ENCODE results near the gene PAIP2. TPM values are rescaled to one million over a fixed set of nuclear protein-coding genes. Genes with fewer than 3 reads are reported as not detected.

The PAIP2 gene
- total RNA-seq, 1 experiment from 2014 or later: 108 TPM

DNA sequence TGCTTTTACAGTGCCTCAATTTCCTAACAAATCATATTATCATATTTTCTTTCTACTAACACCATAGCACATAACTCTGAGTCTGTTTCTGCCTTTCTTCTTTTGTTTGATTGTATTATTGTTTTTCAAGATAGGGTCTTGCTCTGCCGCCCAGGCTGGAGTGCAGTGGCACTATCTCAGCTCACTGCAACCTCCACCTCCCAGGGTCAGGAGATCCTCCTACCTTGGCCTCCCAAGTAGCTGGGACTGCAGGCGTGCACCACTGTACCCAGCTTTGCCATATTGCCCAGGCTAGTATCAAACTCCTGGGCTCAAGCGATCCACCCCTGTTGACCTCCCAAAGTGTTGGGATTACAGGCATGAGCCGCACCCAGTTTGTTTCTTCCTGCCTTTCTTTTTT lies 18.7 kb downstream of the PAIP2 start:
- Histone ChIP-seq H3K9ac (ENCODE audit: low read length) (no peak overlapping the region), H3K9me2 (ENCODE audit: insufficient read depth) (no peaks in the 10 kb centered on the region), H3K4me1 (ENCODE audit: control insufficient read depth in 1 of 2, insufficient read depth in 2 of 2, low read length in 2 of 2) (0 out of 4 replicates have a peak, but pooled peaks cover 0 to 3% of the 10 kb centered on the region in 2 experiments), H2AFZ (ENCODE audit: low read depth, low read length, poor library complexity, severe bottlenecking) (no peak overlapping the region), H3K27ac (ENCODE audit: low read depth, low read length) (no peak overlapping the region), H3K4me2 (ENCODE audit: low read length) (no peak overlapping the region), H3K79me2 (ENCODE audit: insufficient read depth, low read length) (peaks cover 85% of the 10 kb centered on the region), H3K27me3 (ENCODE audit: insufficient read depth, low read length) (no peaks in the 10 kb centered on the region), H3K9me3 (ENCODE audit: control insufficient read depth in 1 of 2, insufficient read depth in 1 of 2, low read depth in 1 of 2, low read length in 2 of 2) (no peaks in the 10 kb centered on the region), H3K36me3 (ENCODE audit: control insufficient read depth in 1 of 2, insufficient read depth in 2 of 2, low read length in 2 of 2) (peaks cover 2 to 13% of the 10 kb centered on the region in 2 experiments; a peak in 3 of 4 replicates), H4K20me1 (ENCODE audit: insufficient read depth) (peaks cover 4% of the 10 kb centered on the region; the same call in 1 of the 2 replicates), H3K4me3 (replicated peaks in 1 of 2; ENCODE audit: low read depth in 1 of 2, low read length in 2 of 2) (no peak overlapping the region)
- BruUV-seq (replicated peaks): no TSS peak
- ChIA-PET RAD21 (ENCODE audit: low non-redundant PET in 1 of 2, low total read pairs in 2 of 2, uncharacterized antibody in 2 of 2, unreplicated experiment in 2 of 2) (no interaction called here), CTCF (no interaction called here), POLR2A (interaction anchor here (0.7 kb wide), 1 partner anchor 31 kb away, joined by 3 read pairs; no protein-coding TSS in a partner anchor)
- TF ChIP-seq MAX (IDR thresholded peaks at IDR 0.05) (no peak), SP1 (IDR thresholded peaks at IDR 0.05; ENCODE audit: low read depth) (no peak), JUND (IDR thresholded peaks at IDR 0.05) (no peak), CEBPB (IDR thresholded peaks at IDR 0.05; ENCODE audit: low read depth) (no peak), EZH2phosphoT487 (IDR thresholded peaks at IDR 0.05; ENCODE audit: borderline replicate concordance) (no peak)
- ATAC-seq: no peak
- intact Hi-C loops (cut with micrococcal nuclease): no loop called here
- DNase-seq (ENCODE audit: low read depth, low spot score): no peak

GRCh38 chr5:139361835-139362429 lies 20.3 kb downstream of the PAIP2 start:
- Histone ChIP-seq H3K4me2 (ENCODE audit: low read length) (no peak overlapping the region), H3K27me3 (ENCODE audit: insufficient read depth, low read length) (no peaks in the 10 kb centered on the region), H2AFZ (ENCODE audit: low read depth, low read length, poor library complexity, severe bottlenecking) (no peak overlapping the region), H3K9me3 (ENCODE audit: control insufficient read depth in 1 of 2, insufficient read depth in 1 of 2, low read depth in 1 of 2, low read length in 2 of 2) (no peaks in the 10 kb centered on the region), H3K79me2 (ENCODE audit: insufficient read depth, low read length) (peaks cover 69% of the 10 kb centered on the region), H3K36me3 (ENCODE audit: control insufficient read depth in 1 of 2, insufficient read depth in 2 of 2, low read length in 2 of 2) (peaks cover 12 to 17% of the 10 kb centered on the region in 2 experiments; a peak in 3 of 4 replicates), H3K9me2 (ENCODE audit: insufficient read depth) (no peaks in the 10 kb centered on the region), H3K4me3 (replicated peaks in 1 of 2; ENCODE audit: low read depth in 1 of 2, low read length in 2 of 2) (no peak overlapping the region), H4K20me1 (ENCODE audit: insufficient read depth) (peaks cover 4% of the 10 kb centered on the region; the same call in 1 of the 2 replicates), H3K27ac (ENCODE audit: low read depth, low read length) (no peak overlapping the region), H3K9ac (ENCODE audit: low read length) (no peak overlapping the region), H3K4me1 (ENCODE audit: control insufficient read depth in 1 of 2, insufficient read depth in 2 of 2, low read length in 2 of 2) (0 out of 4 replicates have a peak, but pooled peaks cover 0 to 3% of the 10 kb centered on the region in 2 experiments)
- ChIA-PET POLR2A (interaction anchor here (0.7 kb wide), 1 partner anchor 967 kb away, joined by 3 read pairs; no protein-coding TSS in a partner anchor), RAD21 (ENCODE audit: low non-redundant PET in 1 of 2, low total read pairs in 2 of 2, uncharacterized antibody in 2 of 2, unreplicated experiment in 2 of 2) (no interaction called here), CTCF (no interaction called here)
- no TSS peak for BruUV-seq (replicated peaks)
- intact Hi-C loops (cut with micrococcal nuclease): no loop called here
- TF ChIP-seq, protein P1, sequence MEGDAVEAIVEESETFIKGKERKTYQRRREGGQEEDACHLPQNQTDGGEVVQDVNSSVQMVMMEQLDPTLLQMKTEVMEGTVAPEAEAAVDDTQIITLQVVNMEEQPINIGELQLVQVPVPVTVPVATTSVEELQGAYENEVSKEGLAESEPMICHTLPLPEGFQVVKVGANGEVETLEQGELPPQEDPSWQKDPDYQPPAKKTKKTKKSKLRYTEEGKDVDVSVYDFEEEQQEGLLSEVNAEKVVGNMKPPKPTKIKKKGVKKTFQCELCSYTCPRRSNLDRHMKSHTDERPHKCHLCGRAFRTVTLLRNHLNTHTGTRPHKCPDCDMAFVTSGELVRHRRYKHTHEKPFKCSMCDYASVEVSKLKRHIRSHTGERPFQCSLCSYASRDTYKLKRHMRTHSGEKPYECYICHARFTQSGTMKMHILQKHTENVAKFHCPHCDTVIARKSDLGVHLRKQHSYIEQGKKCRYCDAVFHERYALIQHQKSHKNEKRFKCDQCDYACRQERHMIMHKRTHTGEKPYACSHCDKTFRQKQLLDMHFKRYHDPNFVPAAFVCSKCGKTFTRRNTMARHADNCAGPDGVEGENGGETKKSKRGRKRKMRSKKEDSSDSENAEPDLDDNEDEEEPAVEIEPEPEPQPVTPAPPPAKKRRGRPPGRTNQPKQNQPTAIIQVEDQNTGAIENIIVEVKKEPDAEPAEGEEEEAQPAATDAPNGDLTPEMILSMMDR (IDR thresholded peaks at IDR 0.05 in 2 of 3, conservative IDR thresholded peaks at IDR 0.05 in 1 of 3; ENCODE audit: borderline replicate concordance in 1 of 3, insufficient read depth in 1 of 3, low read depth in 2 of 3, low read length in 2 of 3): no peak
- TF ChIP-seq, protein P2, sequence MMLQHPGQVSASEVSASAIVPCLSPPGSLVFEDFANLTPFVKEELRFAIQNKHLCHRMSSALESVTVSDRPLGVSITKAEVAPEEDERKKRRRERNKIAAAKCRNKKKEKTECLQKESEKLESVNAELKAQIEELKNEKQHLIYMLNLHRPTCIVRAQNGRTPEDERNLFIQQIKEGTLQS (IDR thresholded peaks at IDR 0.05): no peak
- ATAC-seq (no peak), DNase-seq (ENCODE audit: low read depth, low spot score) (no peak)

Measured in HCT116 (cell line).